KMS-11 (cell line): ENCODE results near the gene NIPAL4.

Experiments used
- H2AFZ ChIP-seq: fragments of 200-600 bp; sonication (generic); 2 replicates; pipeline ENCODE4 v1.6.1; 2016; ENCODE audit warnings: antibody characterized with exemption, mixed run types, low read depth
- H3K27ac ChIP-seq: fragments of 200-600 bp; sonication (generic); 2 replicates; pipeline ENCODE4 v1.6.1; 2016; ENCODE audit warnings: mild to moderate bottlenecking, mixed run types
- H3K27me3 ChIP-seq: fragments of 200-600 bp; sonication (generic); 2 replicates; pipeline ENCODE4 v1.6.1; 2017; ENCODE audit warnings: mild to moderate bottlenecking, low read depth, mixed run types, moderate library complexity; ENCODE audit not compliant: insufficient read depth
- H3K36me3 ChIP-seq: fragments of 200-600 bp; sonication (generic); 2 replicates; pipeline ENCODE4 v1.6.1; 2017; ENCODE audit warnings: mild to moderate bottlenecking, mixed run types; ENCODE audit not compliant: insufficient read depth
- H3K4me1 ChIP-seq: fragments of 200-600 bp; sonication (generic); 2 replicates; pipeline ENCODE4 v1.6.1; 2016; ENCODE audit warnings: mild to moderate bottlenecking, low read depth, mixed run types; ENCODE audit not compliant: poor library complexity, severe bottlenecking
- H3K4me2 ChIP-seq: fragments of 200-600 bp; sonication (generic); 2 replicates; pipeline ENCODE4 v1.7.0; 2016; ENCODE audit warnings: mild to moderate bottlenecking, mixed run types
- H3K4me3 ChIP-seq: fragments of 200-600 bp; sonication (generic); IDR thresholded peaks from 2 replicates; pipeline ENCODE4 v1.6.1; 2017; ENCODE audit warnings: low read depth, low read length, mixed read lengths; ENCODE audit not compliant: insufficient read depth
- H3K79me2 ChIP-seq: fragments of 200-600 bp; sonication (generic); 2 replicates; pipeline ENCODE4 v1.6.1; 2016; ENCODE audit warnings: low read depth, mixed run types; ENCODE audit not compliant: insufficient read depth
- H3K9ac ChIP-seq: fragments of 200-600 bp; sonication (generic); 2 replicates; pipeline ENCODE4 v1.6.1; 2016; ENCODE audit warnings: mild to moderate bottlenecking, mixed run types
- H4K20me1 ChIP-seq: fragments of 200-600 bp; sonication (generic); 2 replicates; pipeline ENCODE4 v1.6.1; 2016; ENCODE audit warnings: mild to moderate bottlenecking, mixed run types; ENCODE audit not compliant: insufficient read depth
- CTCF ChIP-seq: fragments of 200-600 bp; sonication (generic); conservative IDR thresholded peaks from 2 replicates; pipeline ENCODE4 v1.6.1; 2017; ENCODE audit warnings: low read depth, mild to moderate bottlenecking, antibody characterized with exemption, low read length, moderate library complexity, mixed read lengths

Gene NIPAL4

GRCh38 chr5:157446412-157446935 lies 13.5 kb upstream of the NIPAL4 start:
- TF ChIP-seq CTCF, result no peak
- Histone ChIP-seq H3K27me3 (no peaks in the 10 kb centered on the region), H2AFZ (no peak overlapping the region), H3K4me3 (no peak overlapping the region), H3K27ac (no peak overlapping the region), H3K9ac (no peak overlapping the region), H3K36me3 (no peaks in the 10 kb centered on the region), H3K4me1 (no peaks in the 10 kb centered on the region), H3K4me2 (no peak overlapping the region), H3K79me2 (no peaks in the 10 kb centered on the region), H4K20me1 (no peaks in the 10 kb centered on the region)

GRCh38 chr5:157447201-157447637 lies 12.8 kb upstream of the NIPAL4 start:
- H3K27ac ChIP-seq, result no peak overlapping the region
- no peak overlapping the region for H2AFZ ChIP-seq
- no peaks in the 10 kb centered on the region for H4K20me1 ChIP-seq
- no peak for TF ChIP-seq CTCF
- H3K27me3 ChIP-seq, result no peaks in the 10 kb centered on the region
- no peaks in the 10 kb centered on the region for H3K4me1 ChIP-seq
- no peaks in the 10 kb centered on the region for H3K79me2 ChIP-seq
- no peak overlapping the region for H3K9ac ChIP-seq
- no peak overlapping the region for H3K4me2 ChIP-seq
- no peaks in the 10 kb centered on the region for H3K36me3 ChIP-seq
- H3K4me3 ChIP-seq, result no peak overlapping the region

GRCh38 chr5:157449011-157449723 lies 10.8 kb upstream of the NIPAL4 start:
- no peaks in the 10 kb centered on the region for H3K4me1 ChIP-seq
- no peak for TF ChIP-seq CTCF
- no peaks in the 10 kb centered on the region for H3K27me3 ChIP-seq
- no peak overlapping the region for H3K4me2 ChIP-seq
- no peaks in the 10 kb centered on the region for H3K36me3 ChIP-seq
- no peak overlapping the region for H3K27ac ChIP-seq
- no peaks in the 10 kb centered on the region for H4K20me1 ChIP-seq
- no peak overlapping the region for H3K9ac ChIP-seq
- H3K4me3 ChIP-seq, result no peak overlapping the region
- H3K79me2 ChIP-seq, result no peaks in the 10 kb centered on the region
- no peak overlapping the region for H2AFZ ChIP-seq

GRCh38 chr5:157450024-157450423 lies 10.0 kb upstream of the NIPAL4 start:
- Histone ChIP-seq H4K20me1 (no peaks in the 10 kb centered on the region), H3K4me2 (no peak overlapping the region), H3K9ac (no peak overlapping the region), H2AFZ (no peak overlapping the region), H3K36me3 (no peaks in the 10 kb centered on the region), H3K27ac (no peak overlapping the region), H3K4me3 (no peak overlapping the region), H3K4me1 (no peaks in the 10 kb centered on the region), H3K27me3 (no peaks in the 10 kb centered on the region), H3K79me2 (no peaks in the 10 kb centered on the region)
- TF ChIP-seq CTCF, result no peak
